HEK293 (cell line): ENCODE measurements around the gene RAB24.

ENCODE experiments used
- CTCF ChIA-PET: fragments of 350-600 bp; formaldehyde crosslinking; extraction: SDS; loops from one replicate; lab custom pipeline; 2021; ENCODE audit warnings: antibody characterized with exemption; lab: Yijun Ruan, JAX
- POLR2A ChIA-PET: fragments of 300-600 bp; formaldehyde crosslinking; extraction: SDS; loops from one replicate; lab custom pipeline; 2020; ENCODE audit warnings: antibody characterized with exemption, inconsistent platforms; lab: Yijun Ruan, JAX
- H3K27ac ChIP-seq: fragments of 200-500 bp; sonication (Bioruptor generic); 2 replicates; pipeline ENCODE4 v1.5.1; 2014; ENCODE audit warnings: low read depth, low read length, control low read depth, inconsistent platforms; ENCODE audit errors: extremely low read depth
- H3K36me3 ChIP-seq, 2 experiments: fragments of 200-500 bp in 1 of 2; sonication (Bioruptor generic) in 1 of 2; 1 replicate in 1 of 2; 2 replicates in 1 of 2; pipeline ENCODE4 v1.5.1; 2014 to 2017; ENCODE audit warnings: inconsistent platforms in 2 of 2, low read length in 2 of 2; ENCODE audit not compliant: control insufficient read depth in 2 of 2, insufficient read depth in 1 of 2
- H3K4me1 ChIP-seq: fragments of 200-500 bp; sonication (Bioruptor generic); 2 replicates; pipeline ENCODE4 v1.5.1; 2014; ENCODE audit warnings: mild to moderate bottlenecking, low read length, inconsistent platforms; ENCODE audit not compliant: control insufficient read depth, insufficient read depth
- H3K4me3 ChIP-seq: 2 replicates; pipeline ENCODE4 v1.5.1; 2011; ENCODE audit warnings: low read depth, mild to moderate bottlenecking, control low read depth, low read length, moderate library complexity
- H3K9me3 ChIP-seq: fragments of 200-500 bp; sonication (Bioruptor generic); 2 replicates; pipeline ENCODE4 v1.5.1; 2014; ENCODE audit warnings: low read depth, low read length, inconsistent platforms; ENCODE audit not compliant: control insufficient read depth, insufficient read depth
- FEZF1 ChIP-seq: fragments of 450-650 bp; formaldehyde crosslinking; IDR thresholded peaks from 2 replicates; pipeline ENCODE4 v1.5.1; 2016; ENCODE audit warnings: missing biosample characterization, missing genetic modification characterization
- GLIS1 ChIP-seq: fragments of 450-650 bp; formaldehyde crosslinking; IDR thresholded peaks from 2 replicates; pipeline ENCODE4 v1.5.1; 2016; ENCODE audit warnings: missing biosample characterization, missing genetic modification characterization
- KLF10 ChIP-seq: fragments of 450-650 bp; IDR thresholded peaks from 2 replicates; pipeline ENCODE4 v1.5.1; 2018; ENCODE audit warnings: missing biosample characterization, mild to moderate bottlenecking, missing genetic modification characterization
- YY1 ChIP-seq: fragments of 450-650 bp; formaldehyde crosslinking; IDR thresholded peaks from 2 replicates; pipeline ENCODE4 v1.5.1; 2018; ENCODE audit warnings: missing biosample characterization, missing genetic modification characterization
- ZNF121 ChIP-seq: fragments of 450-650 bp; formaldehyde crosslinking; IDR thresholded peaks from 2 replicates; pipeline ENCODE4 v1.5.1; 2016; ENCODE audit warnings: missing biosample characterization, missing genetic modification characterization
- ZNF138 ChIP-seq: fragments of 450-650 bp; formaldehyde crosslinking; IDR thresholded peaks from 2 replicates; pipeline ENCODE4 v1.5.1; 2016; ENCODE audit warnings: missing biosample characterization, missing genetic modification characterization, borderline replicate concordance
- ZNF174 ChIP-seq: fragments of 450-650 bp; formaldehyde crosslinking; IDR thresholded peaks from 2 replicates; pipeline ENCODE4 v1.5.0; 2017; ENCODE audit warnings: missing biosample characterization, mild to moderate bottlenecking, missing genetic modification characterization
- ZNF248 ChIP-seq: fragments of 450-650 bp; formaldehyde crosslinking; IDR thresholded peaks from 2 replicates; pipeline ENCODE4 v1.5.1; 2017; ENCODE audit warnings: missing biosample characterization, missing genetic modification characterization
- ZNF362 ChIP-seq: fragments of 450-650 bp; formaldehyde crosslinking; IDR thresholded peaks from 2 replicates; pipeline ENCODE4 v1.5.1; 2016; ENCODE audit warnings: missing biosample characterization, missing genetic modification characterization
- ZNF426 ChIP-seq: fragments of 450-650 bp; formaldehyde crosslinking; IDR thresholded peaks from 2 replicates; pipeline ENCODE4 v1.5.1; 2017; ENCODE audit warnings: missing biosample characterization, missing genetic modification characterization, mild to moderate bottlenecking, inconsistent platforms, moderate library complexity
- ZNF561 ChIP-seq: fragments of 450-650 bp; IDR thresholded peaks from 2 replicates; pipeline ENCODE4 v1.5.1; 2018; ENCODE audit warnings: missing biosample characterization, missing genetic modification characterization, borderline replicate concordance
- ZNF580 ChIP-seq: fragments of 450-650 bp; formaldehyde crosslinking; IDR thresholded peaks from 2 replicates; pipeline ENCODE4 v1.5.1; 2016; ENCODE audit warnings: missing biosample characterization, missing genetic modification characterization
- ZNF600 ChIP-seq: fragments of 450-650 bp; formaldehyde crosslinking; IDR thresholded peaks from 2 replicates; pipeline ENCODE4 v1.5.1; 2016; ENCODE audit warnings: missing biosample characterization, missing genetic modification characterization
- ZNF777 ChIP-seq: fragments of 450-650 bp; formaldehyde crosslinking; IDR thresholded peaks from 2 replicates; pipeline ENCODE4 v1.5.1; 2017; ENCODE audit warnings: missing biosample characterization, missing genetic modification characterization, borderline replicate concordance
- TF ChIP-seq, protein P1 (sequence below): fragments of 450-650 bp; formaldehyde crosslinking; conservative IDR thresholded peaks from 2 replicates; pipeline ENCODE4 v1.5.1; 2016; ENCODE audit warnings: low read depth, missing biosample characterization, missing genetic modification characterization

RAB24 gene

GRCh38 chr5:177347699-177348098, 44.2 kb upstream of the RAB24 start:
- TF ChIP-seq ZNF580 (tag by site-specific recombination): no peak
- TF ChIP-seq ZNF561 (tag by site-specific recombination): no peak
- no peak for TF ChIP-seq ZNF600 (tag by site-specific recombination)
- TF ChIP-seq ZNF121 (tag by site-specific recombination): peak; percentile 94
- ChIA-PET CTCF (interaction anchor here (0.6 to 2.0 kb wide), 2 partner anchors 22 to 38 kb away, joined by 4 to 6 read pairs; no protein-coding TSS in a partner anchor), POLR2A (no interaction called here)
- Histone ChIP-seq H3K4me3 (no peak overlapping the region), H3K36me3 (peaks cover 24 to 34% of the 10 kb centered on the region in 2 experiments), H3K27ac (no peak overlapping the region), H3K4me1 (peaks cover 20% of the 10 kb centered on the region; the same call in 1 of the 2 replicates), H3K9me3 (no peaks in the 10 kb centered on the region)

DNA sequence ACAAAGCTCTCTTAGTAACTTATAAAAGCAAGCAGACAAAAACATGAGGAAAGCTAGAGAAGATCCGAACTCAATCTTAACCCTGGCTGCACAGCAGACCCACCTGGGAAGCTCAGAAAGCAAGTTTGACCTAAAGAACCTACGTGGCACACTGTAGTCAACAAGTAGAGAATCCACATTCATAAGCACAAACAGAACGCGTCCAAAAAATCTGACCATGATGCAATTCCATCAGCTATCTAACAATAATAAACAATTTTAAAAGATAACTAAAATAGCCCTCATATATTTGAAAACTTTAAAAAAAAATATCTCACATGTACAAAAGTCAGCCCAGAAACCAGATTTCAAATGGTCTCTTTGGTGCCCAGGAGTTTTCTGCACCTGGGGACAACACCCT, 43.3 kb upstream of the RAB24 start:
- no peak for TF ChIP-seq ZNF777 (tag by site-specific recombination)
- no peak for TF ChIP-seq ZNF248 (tag by site-specific recombination)
- TF ChIP-seq KLF10 (tag by site-specific recombination): no peak
- no peak for TF ChIP-seq YY1 (tag by site-specific recombination)
- TF ChIP-seq GLIS1 (tag by site-specific recombination): no peak
- TF ChIP-seq ZNF138 (tag by site-specific recombination): no peak
- no peak for TF ChIP-seq FEZF1
- TF ChIP-seq, protein P1, sequence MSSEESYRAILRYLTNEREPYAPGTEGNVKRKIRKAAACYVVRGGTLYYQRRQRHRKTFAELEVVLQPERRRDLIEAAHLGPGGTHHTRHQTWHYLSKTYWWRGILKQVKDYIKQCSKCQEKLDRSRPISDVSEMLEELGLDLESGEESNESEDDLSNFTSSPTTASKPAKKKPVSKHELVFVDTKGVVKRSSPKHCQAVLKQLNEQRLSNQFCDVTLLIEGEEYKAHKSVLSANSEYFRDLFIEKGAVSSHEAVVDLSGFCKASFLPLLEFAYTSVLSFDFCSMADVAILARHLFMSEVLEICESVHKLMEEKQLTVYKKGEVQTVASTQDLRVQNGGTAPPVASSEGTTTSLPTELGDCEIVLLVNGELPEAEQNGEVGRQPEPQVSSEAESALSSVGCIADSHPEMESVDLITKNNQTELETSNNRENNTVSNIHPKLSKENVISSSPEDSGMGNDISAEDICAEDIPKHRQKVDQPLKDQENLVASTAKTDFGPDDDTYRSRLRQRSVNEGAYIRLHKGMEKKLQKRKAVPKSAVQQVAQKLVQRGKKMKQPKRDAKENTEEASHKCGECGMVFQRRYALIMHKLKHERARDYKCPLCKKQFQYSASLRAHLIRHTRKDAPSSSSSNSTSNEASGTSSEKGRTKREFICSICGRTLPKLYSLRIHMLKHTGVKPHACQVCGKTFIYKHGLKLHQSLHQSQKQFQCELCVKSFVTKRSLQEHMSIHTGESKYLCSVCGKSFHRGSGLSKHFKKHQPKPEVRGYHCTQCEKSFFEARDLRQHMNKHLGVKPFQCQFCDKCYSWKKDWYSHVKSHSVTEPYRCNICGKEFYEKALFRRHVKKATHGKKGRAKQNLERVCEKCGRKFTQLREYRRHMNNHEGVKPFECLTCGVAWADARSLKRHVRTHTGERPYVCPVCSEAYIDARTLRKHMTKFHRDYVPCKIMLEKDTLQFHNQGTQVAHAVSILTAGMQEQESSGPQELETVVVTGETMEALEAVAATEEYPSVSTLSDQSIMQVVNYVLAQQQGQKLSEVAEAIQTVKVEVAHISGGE (tag by site-specific recombination): no peak
- TF ChIP-seq, all 188 proteins: peak for 0
- POLR2A ChIA-PET: interaction anchor here (0.5 to 0.7 kb wide), 2 partner anchors 99 to 246 kb away, joined by 3 to 7 read pairs; no protein-coding TSS in a partner anchor
- Histone ChIP-seq H3K9me3 (no peaks in the 10 kb centered on the region), H3K4me1 (peaks cover 20% of the 10 kb centered on the region; the same call in 1 of the 2 replicates), H3K36me3 (peaks cover 30 to 35% of the 10 kb centered on the region in 2 experiments), H3K27ac (no peak overlapping the region), H3K4me3 (no peak overlapping the region)
- CTCF ChIA-PET: interaction anchor here (0.6 to 2.0 kb wide), 7 partner anchors 10 to 44 kb away, joined by 3 to 8 read pairs (median 5); no protein-coding TSS in a partner anchor

GRCh38 chr5:177344891-177345290, 41.4 kb upstream of the RAB24 start:
- CTCF ChIA-PET: interaction anchor here (0.6 kb wide), 1 partner anchor 58 kb away, joined by 4 read pairs; no protein-coding TSS in a partner anchor
- POLR2A ChIA-PET: no interaction called here

More at GRCh38 chr5:177344891-177345290, 41.4 kb upstream of the RAB24 start:
- Histone ChIP-seq H3K4me1 (peaks cover 12% of the 10 kb centered on the region; the same call in 1 of the 2 replicates), H3K36me3 (peaks cover 34 to 37% of the 10 kb centered on the region in 2 experiments), H3K4me3 (no peak overlapping the region), H3K27ac (no peak overlapping the region), H3K9me3 (no peaks in the 10 kb centered on the region)
- peak; percentile 89 for TF ChIP-seq ZNF362
- no peak for TF ChIP-seq ZNF426 (tag by site-specific recombination)
- no peak for TF ChIP-seq ZNF174 (tag by site-specific recombination)
